ENCODE data around the gene RAN. TPM values are rescaled to one million over a fixed set of nuclear protein-coding genes. Genes with fewer than 3 reads are reported as not detected.

The RAN gene
- total and polyA plus RNA-seq, 9 of the 15 experiments (the other 6 are each of a cell fraction or from before 2014, with no cell fraction given), result 1,687 to 3,820 (median 2,300) TPM

GRCh38 chr12:130872179-130873096, 572 bp downstream of the RAN start (continued):
- TF ChIP-seq, protein P1, sequence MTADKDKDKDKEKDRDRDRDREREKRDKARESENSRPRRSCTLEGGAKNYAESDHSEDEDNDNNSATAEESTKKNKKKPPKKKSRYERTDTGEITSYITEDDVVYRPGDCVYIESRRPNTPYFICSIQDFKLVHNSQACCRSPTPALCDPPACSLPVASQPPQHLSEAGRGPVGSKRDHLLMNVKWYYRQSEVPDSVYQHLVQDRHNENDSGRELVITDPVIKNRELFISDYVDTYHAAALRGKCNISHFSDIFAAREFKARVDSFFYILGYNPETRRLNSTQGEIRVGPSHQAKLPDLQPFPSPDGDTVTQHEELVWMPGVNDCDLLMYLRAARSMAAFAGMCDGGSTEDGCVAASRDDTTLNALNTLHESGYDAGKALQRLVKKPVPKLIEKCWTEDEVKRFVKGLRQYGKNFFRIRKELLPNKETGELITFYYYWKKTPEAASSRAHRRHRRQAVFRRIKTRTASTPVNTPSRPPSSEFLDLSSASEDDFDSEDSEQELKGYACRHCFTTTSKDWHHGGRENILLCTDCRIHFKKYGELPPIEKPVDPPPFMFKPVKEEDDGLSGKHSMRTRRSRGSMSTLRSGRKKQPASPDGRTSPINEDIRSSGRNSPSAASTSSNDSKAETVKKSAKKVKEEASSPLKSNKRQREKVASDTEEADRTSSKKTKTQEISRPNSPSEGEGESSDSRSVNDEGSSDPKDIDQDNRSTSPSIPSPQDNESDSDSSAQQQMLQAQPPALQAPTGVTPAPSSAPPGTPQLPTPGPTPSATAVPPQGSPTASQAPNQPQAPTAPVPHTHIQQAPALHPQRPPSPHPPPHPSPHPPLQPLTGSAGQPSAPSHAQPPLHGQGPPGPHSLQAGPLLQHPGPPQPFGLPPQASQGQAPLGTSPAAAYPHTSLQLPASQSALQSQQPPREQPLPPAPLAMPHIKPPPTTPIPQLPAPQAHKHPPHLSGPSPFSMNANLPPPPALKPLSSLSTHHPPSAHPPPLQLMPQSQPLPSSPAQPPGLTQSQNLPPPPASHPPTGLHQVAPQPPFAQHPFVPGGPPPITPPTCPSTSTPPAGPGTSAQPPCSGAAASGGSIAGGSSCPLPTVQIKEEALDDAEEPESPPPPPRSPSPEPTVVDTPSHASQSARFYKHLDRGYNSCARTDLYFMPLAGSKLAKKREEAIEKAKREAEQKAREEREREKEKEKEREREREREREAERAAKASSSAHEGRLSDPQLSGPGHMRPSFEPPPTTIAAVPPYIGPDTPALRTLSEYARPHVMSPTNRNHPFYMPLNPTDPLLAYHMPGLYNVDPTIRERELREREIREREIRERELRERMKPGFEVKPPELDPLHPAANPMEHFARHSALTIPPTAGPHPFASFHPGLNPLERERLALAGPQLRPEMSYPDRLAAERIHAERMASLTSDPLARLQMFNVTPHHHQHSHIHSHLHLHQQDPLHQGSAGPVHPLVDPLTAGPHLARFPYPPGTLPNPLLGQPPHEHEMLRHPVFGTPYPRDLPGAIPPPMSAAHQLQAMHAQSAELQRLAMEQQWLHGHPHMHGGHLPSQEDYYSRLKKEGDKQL (CRISPR knock-in tag; IDR thresholded peaks at IDR 0.05; ENCODE audit: borderline replicate concordance), result no peak
- TF ChIP-seq WHSC1 (IDR thresholded peaks at IDR 0.05; ENCODE audit: low read length) (no peak), NCOA2 (IDR thresholded peaks at IDR 0.05; ENCODE audit: partially characterized antibody in 2 of 2) (no peak), RBM25 (IDR thresholded peaks at IDR 0.05; ENCODE audit: low read depth, low read length, severe bottlenecking) (no peak), FOXK2 (conservative IDR thresholded peaks at IDR 0.05 in 1 of 2, IDR thresholded peaks at IDR 0.05 in 1 of 2; ENCODE audit: low read depth in 2 of 2) (no peak), NFE2 (IDR thresholded peaks at IDR 0.05; ENCODE audit: low read depth) (no peak), MBD2 (IDR thresholded peaks at IDR 0.05; ENCODE audit: borderline replicate concordance, low read depth) (0 out of 2 replicates have a peak, but pooled peaks have one; percentile 19)
- TF ChIP-seq, protein P2, sequence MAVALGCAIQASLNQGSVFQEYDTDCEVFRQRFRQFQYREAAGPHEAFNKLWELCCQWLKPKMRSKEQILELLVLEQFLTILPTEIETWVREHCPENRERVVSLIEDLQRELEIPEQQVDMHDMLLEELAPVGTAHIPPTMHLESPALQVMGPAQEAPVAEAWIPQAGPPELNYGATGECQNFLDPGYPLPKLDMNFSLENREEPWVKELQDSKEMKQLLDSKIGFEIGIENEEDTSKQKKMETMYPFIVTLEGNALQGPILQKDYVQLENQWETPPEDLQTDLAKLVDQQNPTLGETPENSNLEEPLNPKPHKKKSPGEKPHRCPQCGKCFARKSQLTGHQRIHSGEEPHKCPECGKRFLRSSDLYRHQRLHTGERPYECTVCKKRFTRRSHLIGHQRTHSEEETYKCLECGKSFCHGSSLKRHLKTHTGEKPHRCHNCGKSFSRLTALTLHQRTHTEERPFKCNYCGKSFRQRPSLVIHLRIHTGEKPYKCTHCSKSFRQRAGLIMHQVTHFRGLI (CRISPR knock-in tag; IDR thresholded peaks at IDR 0.05), result no peak
- TF ChIP-seq, protein P3, sequence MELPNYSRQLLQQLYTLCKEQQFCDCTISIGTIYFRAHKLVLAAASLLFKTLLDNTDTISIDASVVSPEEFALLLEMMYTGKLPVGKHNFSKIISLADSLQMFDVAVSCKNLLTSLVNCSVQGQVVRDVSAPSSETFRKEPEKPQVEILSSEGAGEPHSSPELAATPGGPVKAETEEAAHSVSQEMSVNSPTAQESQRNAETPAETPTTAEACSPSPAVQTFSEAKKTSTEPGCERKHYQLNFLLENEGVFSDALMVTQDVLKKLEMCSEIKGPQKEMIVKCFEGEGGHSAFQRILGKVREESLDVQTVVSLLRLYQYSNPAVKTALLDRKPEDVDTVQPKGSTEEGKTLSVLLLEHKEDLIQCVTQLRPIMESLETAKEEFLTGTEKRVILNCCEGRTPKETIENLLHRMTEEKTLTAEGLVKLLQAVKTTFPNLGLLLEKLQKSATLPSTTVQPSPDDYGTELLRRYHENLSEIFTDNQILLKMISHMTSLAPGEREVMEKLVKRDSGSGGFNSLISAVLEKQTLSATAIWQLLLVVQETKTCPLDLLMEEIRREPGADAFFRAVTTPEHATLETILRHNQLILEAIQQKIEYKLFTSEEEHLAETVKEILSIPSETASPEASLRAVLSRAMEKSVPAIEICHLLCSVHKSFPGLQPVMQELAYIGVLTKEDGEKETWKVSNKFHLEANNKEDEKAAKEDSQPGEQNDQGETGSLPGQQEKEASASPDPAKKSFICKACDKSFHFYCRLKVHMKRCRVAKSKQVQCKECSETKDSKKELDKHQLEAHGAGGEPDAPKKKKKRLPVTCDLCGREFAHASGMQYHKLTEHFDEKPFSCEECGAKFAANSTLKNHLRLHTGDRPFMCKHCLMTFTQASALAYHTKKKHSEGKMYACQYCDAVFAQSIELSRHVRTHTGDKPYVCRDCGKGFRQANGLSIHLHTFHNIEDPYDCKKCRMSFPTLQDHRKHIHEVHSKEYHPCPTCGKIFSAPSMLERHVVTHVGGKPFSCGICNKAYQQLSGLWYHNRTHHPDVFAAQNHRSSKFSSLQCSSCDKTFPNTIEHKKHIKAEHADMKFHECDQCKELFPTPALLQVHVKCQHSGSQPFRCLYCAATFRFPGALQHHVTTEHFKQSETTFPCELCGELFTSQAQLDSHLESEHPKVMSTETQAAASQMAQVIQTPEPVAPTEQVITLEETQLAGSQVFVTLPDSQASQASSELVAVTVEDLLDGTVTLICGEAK (IDR thresholded peaks at IDR 0.05), result peak; percentile 60; the same call in 1 of the 2 replicates
- TF ChIP-seq, protein P3 (CRISPR knock-in tag; IDR thresholded peaks at IDR 0.05), result no peak

Data from K562 (cell line).